A673 (cell line): ENCODE results near the gene SLC22A2.
"Not testable (repeated sequence)": the region's sequence is repeated elsewhere in the genome, so short reads cannot be mapped to it uniquely, and the experiment has no call there.

Experiments
- CTCF ChIP-seq: fragments of 300-800, 200-600 bp; sonication (generic); conservative IDR thresholded peaks from 2 replicates; pipeline ENCODE4 v1.5.1; 2017; ENCODE audit warnings: low read depth, mild to moderate bottlenecking, antibody characterized with exemption, low read length, moderate library complexity, mixed read lengths
- EZH2 ChIP-seq: fragments of 200-600 bp; sonication (generic); IDR thresholded peaks from 2 replicates; pipeline ENCODE4 v1.6.1; 2017; ENCODE audit warnings: borderline replicate concordance, low read depth, mild to moderate bottlenecking, mixed read lengths, antibody characterized with exemption, low read length; ENCODE audit not compliant: poor library complexity, severe bottlenecking

- TF ChIP-seq CTCF, EZH2: not testable (repeated sequence)
Observed at GRCh38 chr6:160302431-160303082, 43.9 kb upstream of the SLC22A2 start.
